Testis (tissue), 2 donors: ENCODE data around the gene ZFR2.
"Not testable (repeated sequence)": the region's sequence is repeated elsewhere in the genome, so short reads cannot be mapped to it uniquely, and the experiment has no call there.

Source experiments
- POLR2A ChIP-seq: fragments of 450-650 bp; IDR thresholded peaks from one replicate; pipeline ENCODE4 v1.6.1; 2017; ENCODE audit warnings: antibody characterized with exemption, mild to moderate bottlenecking, moderate library complexity
- TF ChIP-seq, protein P1 (sequence below), 3 experiments: fragments of 450-650 bp in 2 of 3; fragments of 200-600 bp in 1 of 3; sonication (generic) in 1 of 3; IDR thresholded peaks; one replicate each; pipeline ENCODE4 v1.5.1; 2016 to 2019; ENCODE audit warnings: antibody characterized with exemption in 3 of 3, mild to moderate bottlenecking in 2 of 3, moderate library complexity in 1 of 3

DNA sequence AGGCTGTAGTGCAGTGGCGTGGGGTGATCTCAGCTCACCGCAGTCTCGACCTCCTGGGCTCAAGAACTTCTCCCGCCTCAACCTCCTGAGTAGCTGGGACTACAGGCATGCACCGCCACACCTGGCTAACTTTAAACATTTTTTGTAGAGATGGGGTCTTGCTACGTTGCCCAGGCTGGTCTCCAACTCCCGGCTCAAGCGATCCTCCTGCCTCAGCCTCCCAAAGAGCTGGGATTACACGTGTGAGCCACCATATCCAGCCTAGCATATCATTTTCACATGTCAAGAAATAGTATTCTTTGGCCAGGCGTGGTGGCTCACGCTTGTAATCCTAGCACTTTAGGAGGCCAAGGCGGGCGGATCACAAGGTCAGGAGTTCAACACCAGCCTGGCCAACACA lies 110.5 kb downstream of the ZFR2 start:
- TF ChIP-seq, protein P1, sequence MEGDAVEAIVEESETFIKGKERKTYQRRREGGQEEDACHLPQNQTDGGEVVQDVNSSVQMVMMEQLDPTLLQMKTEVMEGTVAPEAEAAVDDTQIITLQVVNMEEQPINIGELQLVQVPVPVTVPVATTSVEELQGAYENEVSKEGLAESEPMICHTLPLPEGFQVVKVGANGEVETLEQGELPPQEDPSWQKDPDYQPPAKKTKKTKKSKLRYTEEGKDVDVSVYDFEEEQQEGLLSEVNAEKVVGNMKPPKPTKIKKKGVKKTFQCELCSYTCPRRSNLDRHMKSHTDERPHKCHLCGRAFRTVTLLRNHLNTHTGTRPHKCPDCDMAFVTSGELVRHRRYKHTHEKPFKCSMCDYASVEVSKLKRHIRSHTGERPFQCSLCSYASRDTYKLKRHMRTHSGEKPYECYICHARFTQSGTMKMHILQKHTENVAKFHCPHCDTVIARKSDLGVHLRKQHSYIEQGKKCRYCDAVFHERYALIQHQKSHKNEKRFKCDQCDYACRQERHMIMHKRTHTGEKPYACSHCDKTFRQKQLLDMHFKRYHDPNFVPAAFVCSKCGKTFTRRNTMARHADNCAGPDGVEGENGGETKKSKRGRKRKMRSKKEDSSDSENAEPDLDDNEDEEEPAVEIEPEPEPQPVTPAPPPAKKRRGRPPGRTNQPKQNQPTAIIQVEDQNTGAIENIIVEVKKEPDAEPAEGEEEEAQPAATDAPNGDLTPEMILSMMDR (IDR thresholded peaks at IDR 0.05) = not testable (repeated sequence)
- not testable (repeated sequence) for TF ChIP-seq POLR2A
